Right hindlimb (tissue), 1 donor: ENCODE results near the gene GFI1B.
"Not testable (repeated sequence)": the region's sequence is repeated elsewhere in the genome, so short reads cannot be mapped to it uniquely, and the experiment has no call there.

Experiments
- DNase-seq: peaks from one replicate; pipeline ENCODE4 v3.0.0-alpha.2; 2018

Gene GFI1B

DNA sequence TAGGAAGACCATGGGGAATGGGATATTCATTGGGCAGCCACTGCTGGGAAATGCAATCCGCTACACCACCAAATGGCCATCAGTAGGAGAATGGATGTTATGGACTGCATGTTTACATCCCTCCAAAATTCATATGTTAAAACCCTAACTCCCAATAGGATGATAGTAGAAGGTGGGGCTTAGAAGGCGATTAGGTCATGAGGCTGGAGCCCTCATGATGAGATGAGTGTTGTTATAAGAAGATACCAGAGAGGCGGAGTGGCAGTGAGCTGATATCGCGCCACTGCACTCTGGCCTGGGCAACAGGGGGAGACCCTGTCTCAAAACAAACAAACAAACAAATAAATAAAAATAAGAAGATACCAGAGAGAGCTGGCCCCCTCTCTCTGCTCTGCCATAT, 36.2 kb downstream of the GFI1B start:
- DNase-seq, result no peak

DNA sequence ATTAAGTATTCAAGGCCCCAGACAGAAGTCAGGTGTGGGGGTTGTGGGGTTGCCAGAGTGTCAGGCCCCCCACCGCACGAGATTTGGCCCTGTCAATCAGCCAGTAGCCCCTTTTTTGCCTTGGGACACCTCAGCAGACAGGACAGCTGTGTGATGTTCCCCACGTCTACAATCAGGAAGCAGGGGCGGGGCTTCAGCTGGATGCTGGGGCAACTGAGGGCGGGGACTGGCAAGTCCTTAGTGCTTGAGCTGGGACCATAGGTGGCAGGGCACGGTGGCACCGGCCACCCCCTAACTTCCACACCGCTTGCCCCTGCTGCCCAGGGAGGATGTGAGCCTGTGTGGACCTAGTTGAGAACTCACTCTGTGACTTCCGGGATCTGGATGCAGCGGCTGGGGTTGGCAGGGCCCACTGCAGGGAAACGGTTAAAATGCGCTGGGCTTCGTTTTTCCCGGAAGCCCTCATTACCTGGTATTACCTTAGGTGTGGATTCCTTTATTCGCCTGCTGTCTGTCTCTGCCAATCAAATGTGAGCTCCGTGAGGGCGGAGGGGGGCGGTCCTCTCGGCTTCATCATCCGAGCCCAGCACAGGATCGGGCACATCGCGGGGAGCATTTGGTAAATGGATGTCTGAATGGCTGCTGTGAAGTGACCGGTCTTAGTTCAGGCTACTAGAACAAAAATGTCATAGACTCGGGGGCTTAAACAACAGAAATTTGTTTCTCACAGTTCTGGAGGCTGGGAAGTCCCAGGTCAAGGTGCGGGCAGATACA, 44.8 kb downstream of the GFI1B start:
- DNase-seq, result no peak

DNA sequence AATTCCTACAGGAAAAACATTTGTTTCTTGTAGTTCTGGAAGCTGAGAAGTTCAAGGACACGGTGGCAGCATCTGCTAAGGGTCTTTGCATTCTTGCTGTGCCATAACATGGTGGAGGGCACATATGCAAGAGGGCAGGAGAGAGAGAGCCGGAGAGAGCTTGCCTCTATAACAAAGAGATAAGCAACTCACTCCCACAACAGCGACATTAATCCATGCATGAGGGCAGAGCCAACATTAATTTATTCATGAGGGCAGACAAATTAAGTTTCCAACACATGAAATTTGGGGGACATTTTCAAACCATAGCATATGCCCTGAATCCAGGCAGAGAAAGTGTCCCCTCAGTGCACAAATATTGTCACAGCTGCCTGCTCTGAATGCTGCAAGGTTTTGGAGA, 47.9 kb downstream of the GFI1B start:
- no peak for DNase-seq

DNA sequence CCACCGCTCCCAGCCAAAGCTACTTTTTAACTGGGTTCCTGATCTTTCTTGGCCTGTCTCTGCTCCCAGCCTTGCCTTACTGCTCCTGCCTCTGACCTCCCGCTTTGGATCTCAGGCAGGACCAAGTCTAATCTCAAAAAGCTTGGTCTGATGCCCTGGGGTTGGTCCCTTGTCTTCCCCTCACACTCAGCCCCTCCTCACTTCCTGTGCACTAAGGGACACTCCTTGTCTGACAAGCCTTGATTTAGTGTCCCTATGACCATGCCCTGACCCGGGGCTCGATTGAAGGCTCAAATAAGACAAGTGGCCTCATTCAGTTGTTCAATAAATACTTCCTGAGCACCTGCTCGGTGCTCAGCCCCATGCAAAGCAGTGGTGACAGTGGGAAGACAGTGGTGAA, 48.6 kb downstream of the GFI1B start:
- DNase-seq, result no peak

DNA sequence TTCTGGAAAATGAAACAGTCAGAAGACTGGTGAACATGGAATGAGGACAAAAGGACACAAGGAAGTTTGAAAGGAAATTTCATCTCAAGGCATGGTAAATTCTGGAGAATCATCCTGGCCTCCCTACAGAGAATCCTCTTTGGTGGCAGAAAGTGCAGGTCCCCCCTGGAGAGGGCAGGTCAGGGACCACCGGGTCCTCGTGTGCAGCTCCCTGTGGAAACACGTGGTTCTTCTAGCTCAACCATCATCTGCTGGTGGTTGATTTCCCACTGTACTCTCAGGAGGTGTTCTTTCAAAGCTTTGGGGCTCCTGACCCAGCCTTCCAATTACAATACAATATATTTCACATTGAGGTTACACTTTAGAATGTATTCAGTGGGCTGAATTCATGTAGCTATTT, 49.7 kb downstream of the GFI1B start:
- DNase-seq, result no peak

DNA sequence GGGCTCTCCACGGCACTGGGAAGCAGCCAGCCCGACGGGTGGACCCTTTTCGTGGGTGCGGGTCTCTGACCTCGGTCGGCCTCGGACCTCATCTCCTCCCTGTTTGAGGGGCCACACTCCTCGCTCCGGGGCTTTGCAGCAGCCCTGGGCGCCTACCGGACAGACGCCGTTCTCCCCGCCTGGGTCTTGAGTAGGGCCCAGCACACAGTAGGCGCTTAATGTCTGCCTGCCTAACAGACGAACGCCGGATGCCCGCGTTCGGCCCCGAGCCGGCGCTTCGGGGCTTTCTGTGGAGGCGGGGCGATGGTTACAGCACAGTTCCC, 51.5 kb downstream of the GFI1B start:
- no peak for DNase-seq

DNA sequence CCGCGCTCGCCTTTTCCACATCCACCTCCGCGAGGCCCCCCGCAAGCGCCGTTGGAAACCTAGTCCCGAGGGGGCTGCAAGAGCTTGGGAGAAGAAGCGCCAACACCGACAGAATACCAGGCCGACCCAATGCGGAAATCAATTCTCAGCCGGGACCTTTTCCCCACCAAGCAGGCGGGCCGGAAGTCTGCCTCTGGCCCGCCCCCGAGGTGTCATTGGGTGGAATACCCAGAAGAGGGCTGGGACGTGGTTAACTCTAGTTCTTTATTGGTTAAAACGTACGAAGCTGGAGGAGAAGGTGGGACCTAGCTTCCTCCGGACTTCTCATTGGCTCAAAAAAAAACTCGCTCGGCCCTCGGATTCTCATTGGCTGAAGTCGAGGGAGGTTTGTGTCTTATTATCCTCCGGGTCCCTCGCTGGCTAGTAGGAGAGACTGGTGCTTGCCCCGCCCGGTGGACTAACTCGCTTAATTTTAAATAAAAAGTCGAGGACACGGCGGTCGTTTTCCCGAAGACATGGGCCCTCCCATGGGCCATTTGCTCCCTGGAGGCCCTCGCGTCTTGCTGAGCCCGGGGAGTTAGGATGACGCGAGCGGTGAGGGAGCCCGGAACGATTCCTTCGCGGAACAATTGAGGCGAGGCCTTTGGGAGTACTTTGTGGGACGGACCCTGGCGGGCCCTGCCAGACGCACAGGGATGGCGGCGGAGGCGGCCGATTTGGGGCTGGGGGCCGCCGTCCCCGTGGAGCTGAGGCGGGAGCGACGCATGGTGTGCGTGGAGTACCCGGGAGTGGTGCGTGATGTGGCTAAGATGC, 52.0 kb downstream of the GFI1B start, which contains the start of gene GTF3C5:
TSS of gene GTF3C5 (plus strand) at position 681 of the 813 bp plus-strand sequence. CDS start at position 696, 15 bp downstream.
- peak; percentile 97 for DNase-seq

DNA sequence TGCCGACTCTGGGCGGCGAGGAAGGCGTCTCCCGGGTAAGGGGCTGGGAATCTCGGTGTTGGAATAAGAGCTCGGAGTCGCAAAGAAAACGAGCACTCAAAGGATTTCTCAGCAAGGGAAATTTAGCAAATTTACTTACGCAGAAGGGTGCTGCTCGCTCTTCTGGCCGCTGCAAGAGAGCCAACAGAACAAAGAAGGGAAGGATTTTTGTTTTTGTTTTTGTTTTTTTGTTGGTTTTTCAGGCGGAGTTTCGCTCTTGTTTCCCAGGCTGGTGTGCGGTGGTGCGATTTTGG, 52.6 kb downstream of the GFI1B start:
- no peak for DNase-seq

DNA sequence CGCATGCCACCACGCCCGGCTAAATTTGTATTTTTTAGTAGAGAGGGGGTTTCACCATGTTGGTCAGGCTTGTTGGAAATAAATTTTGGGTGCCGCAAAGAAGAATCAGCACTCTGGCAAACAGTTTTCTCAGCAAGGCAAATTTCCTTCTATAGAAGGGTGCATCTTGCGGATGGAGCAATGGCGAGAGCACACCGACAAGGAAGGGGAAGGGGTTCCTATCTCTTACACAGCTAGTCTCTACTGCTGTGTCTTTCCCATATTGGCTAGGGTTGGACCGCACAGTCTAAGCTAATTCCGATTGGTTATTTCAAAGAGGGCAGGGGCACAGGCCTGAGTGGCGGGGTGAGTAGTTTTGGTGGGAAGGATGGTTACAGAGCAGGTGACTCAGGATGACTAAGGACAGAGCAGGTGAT, 53.0 kb downstream of the GFI1B start:
- DNase-seq, result no peak

DNA sequence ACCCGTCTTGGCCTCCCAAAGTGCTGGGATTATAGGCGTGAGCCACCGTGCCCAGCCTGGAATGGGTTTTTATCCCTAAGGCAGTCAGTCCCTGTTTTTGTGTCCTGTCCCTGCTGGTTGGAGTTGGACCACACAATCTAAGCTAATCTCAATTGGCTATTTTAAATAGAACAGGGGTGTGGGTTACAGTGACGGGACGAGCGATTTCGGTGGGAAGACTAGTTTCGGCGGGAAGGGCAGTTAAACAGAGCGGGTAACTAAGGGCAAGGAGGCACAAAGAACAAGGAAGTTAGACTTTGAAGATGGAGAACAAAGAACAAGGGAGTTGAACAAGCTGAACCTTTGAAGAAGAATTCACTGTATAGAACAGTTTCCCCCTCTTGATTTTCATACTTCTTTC, 53.7 kb downstream of the GFI1B start:
- no peak for DNase-seq

DNA sequence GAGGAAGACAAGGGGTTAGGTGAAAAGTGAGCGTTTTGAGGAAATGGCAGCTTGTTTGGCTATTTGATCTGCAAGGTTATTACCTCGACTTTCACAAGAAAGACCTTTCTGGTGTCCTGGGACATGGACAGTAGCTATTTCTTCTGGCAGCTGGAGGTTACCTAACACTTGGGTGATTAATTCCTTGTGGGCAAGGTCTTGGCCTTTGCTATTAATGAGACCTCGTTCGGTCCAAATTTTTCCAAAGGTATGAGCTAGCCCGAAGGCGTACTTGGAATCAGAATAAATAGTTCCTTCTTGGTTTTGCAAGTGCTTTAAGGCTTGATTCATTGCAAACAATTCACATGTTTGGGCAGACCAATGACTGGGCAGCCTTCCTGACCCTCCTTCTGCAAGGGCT, 57.2 kb downstream of the GFI1B start:
- DNase-seq, result no peak

DNA sequence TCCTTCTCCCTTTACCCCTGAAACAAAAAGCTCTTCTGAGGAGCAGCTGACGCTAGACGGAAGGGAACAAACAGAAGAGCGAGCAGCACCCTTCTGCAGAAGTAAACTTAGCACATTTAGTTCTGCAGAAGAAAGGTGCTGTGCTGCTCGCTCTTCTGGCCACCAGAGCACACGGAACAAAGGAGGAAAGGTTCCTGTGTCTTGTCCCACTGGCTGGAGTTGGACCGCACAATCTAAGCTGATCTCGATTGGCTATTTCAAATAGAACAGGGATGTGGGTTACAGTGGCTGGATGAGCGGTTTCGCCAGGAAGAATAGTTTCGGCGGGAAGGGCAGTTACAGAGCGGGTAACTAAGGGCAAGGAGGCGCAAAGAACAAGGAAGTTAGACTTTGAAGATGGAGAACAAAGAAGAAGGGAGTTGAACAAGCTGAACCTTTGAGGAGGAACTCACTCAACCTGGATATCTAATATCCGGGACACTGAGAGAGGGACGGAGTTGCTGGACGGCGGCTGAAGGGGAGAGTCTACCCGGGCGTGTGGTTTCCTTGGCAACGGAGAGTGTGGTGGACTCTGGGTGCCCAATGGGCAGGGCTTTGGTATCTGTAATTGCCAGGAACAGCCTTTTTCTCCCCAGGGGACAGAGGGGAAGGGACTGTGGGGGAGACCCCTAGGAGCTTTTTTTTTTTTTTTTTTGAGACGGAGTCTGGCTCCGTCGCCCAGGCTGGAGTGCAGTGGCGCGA, 59.5 kb downstream of the GFI1B start:
- DNase-seq, result no peak

DNA sequence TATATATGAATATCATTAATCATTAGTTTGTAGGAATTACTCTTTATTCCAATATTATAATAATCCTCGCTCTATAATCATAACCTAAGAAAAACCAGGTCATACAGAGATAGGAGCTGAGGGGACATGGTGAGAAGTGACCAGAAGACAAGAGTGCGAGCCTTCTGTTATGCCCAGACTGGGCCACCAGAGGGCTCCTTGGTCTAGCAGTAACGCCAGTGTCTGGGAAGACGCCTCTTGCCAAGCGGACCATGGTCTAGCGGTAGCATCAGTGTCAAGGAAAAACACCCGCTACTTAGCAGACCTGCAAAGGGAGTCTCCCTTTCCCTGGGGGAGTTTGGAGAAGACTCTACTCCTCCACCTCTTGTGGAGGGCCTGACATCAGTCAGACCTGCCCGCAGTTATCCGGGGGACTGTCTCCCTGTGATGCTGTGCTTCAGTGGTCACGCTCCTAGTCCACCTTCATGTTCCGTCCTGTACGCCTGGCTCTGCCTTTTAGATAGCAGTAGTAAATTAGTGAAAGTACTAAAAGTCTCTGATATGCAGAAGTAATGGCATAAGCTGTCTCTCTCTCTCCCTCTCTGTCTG, 62.5 kb downstream of the GFI1B start:
- DNase-seq, result not testable (repeated sequence)
